ENCODE results near the gene SEC61A2. TPM values are rescaled to one million over a fixed set of nuclear protein-coding genes. Genes with fewer than 3 reads are reported as not detected.

SEC61A2 gene
- total and polyA plus RNA-seq, 2 donors (not counting 3 experiments of a cell fraction or from before 2014, with no cell fraction given), result 7.3 to 7.5 TPM

GRCh38 chr10:12162927-12163326, 33.5 kb downstream of the SEC61A2 start:
- H3K27ac ChIP-seq (ENCODE audit: insufficient read depth, low read depth, low read length), result no peak overlapping the region
- no peaks in the 10 kb centered on the region for H3K27me3 ChIP-seq (ENCODE audit: control insufficient read depth in 2 of 2, insufficient read depth in 2 of 2, low read length in 2 of 2)
- no peaks in the 10 kb centered on the region for H3K9me3 ChIP-seq (replicated peaks; ENCODE audit: control insufficient read depth, insufficient read depth, low read length)
- TF ChIP-seq FOS (IDR thresholded peaks at IDR 0.05; ENCODE audit: borderline replicate concordance, insufficient read depth, low read length) (no peak), POLR2AphosphoS5 (IDR thresholded peaks at IDR 0.05; ENCODE audit: insufficient read depth, low read depth, low read length) (no peak), POLR2A (IDR thresholded peaks at IDR 0.05; ENCODE audit: low read depth, low read length) (no peak), GATA2 (IDR thresholded peaks at IDR 0.05; ENCODE audit: insufficient read depth, insufficient read length, low read depth, low read length) (no peak), MYC (IDR thresholded peaks at IDR 0.05; ENCODE audit: low read depth, low read length) (no peak), EZH2 (IDR thresholded peaks at IDR 0.05; ENCODE audit: borderline replicate concordance, low read depth, low read length, severe bottlenecking) (no peak), JUN (IDR thresholded peaks at IDR 0.05; ENCODE audit: borderline replicate concordance, insufficient read depth, insufficient read length, low read depth) (no peak)
- TF ChIP-seq, protein P1, sequence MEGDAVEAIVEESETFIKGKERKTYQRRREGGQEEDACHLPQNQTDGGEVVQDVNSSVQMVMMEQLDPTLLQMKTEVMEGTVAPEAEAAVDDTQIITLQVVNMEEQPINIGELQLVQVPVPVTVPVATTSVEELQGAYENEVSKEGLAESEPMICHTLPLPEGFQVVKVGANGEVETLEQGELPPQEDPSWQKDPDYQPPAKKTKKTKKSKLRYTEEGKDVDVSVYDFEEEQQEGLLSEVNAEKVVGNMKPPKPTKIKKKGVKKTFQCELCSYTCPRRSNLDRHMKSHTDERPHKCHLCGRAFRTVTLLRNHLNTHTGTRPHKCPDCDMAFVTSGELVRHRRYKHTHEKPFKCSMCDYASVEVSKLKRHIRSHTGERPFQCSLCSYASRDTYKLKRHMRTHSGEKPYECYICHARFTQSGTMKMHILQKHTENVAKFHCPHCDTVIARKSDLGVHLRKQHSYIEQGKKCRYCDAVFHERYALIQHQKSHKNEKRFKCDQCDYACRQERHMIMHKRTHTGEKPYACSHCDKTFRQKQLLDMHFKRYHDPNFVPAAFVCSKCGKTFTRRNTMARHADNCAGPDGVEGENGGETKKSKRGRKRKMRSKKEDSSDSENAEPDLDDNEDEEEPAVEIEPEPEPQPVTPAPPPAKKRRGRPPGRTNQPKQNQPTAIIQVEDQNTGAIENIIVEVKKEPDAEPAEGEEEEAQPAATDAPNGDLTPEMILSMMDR (IDR thresholded peaks at IDR 0.05; ENCODE audit: extremely low read depth in 1 of 2, insufficient read depth in 1 of 2, low read depth in 1 of 2, low read length in 2 of 2), result no peak
- TF ChIP-seq, protein P2, sequence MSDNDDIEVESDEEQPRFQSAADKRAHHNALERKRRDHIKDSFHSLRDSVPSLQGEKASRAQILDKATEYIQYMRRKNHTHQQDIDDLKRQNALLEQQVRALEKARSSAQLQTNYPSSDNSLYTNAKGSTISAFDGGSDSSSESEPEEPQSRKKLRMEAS (IDR thresholded peaks at IDR 0.05; ENCODE audit: insufficient read depth, insufficient read length), result no peak
- intact Hi-C loops (cut with micrococcal nuclease), result no loop called here
- DNase-seq (ENCODE audit: low read depth, low spot score) (no peak), FAIRE-seq (no peak)
- H4K20me1 ChIP-seq (replicated peaks; ENCODE audit: control insufficient read depth, extremely low read depth, insufficient read depth, low read length), result no peaks in the 10 kb centered on the region
- no TSS peak for BruUV-seq (replicated peaks)
- CTCF ChIA-PET, result interaction anchor here (0.7 to 1.4 kb wide), 2 partner anchors 9 to 682 kb away, joined by 3 to 6 read pairs; no protein-coding TSS in a partner anchor
- H3K4me3 ChIP-seq (replicated peaks in 1 of 3; ENCODE audit: insufficient read depth in 1 of 3, low read depth in 1 of 3, low read length in 3 of 3), result no peak overlapping the region
- no peaks in the 10 kb centered on the region for H3K4me1 ChIP-seq (ENCODE audit: control insufficient read depth, extremely low read depth, insufficient read depth, low read length)
- POLR2A ChIA-PET, result no interaction called here
- no peaks in the 10 kb centered on the region for H3K79me2 ChIP-seq (ENCODE audit: control insufficient read depth, insufficient read depth, low read length)
- no peak overlapping the region for H3K4me2 ChIP-seq (ENCODE audit: insufficient read depth, low read length)
- H2AFZ ChIP-seq (ENCODE audit: low read depth, low read length), result no peak overlapping the region
- dilution Hi-C loops (cut with MboI; ENCODE audit: extremely low pct_ligation_motif_present, low sequenced_read_pairs), result no loop called here
- no peaks in the 10 kb centered on the region for H3K9me1 ChIP-seq (replicated peaks; ENCODE audit: control insufficient read depth, extremely low read depth, insufficient read depth, low read length)
- H3K9ac ChIP-seq (replicated peaks; ENCODE audit: extremely low read depth, insufficient read depth, low read length), result no peak overlapping the region
- H3K36me3 ChIP-seq (ENCODE audit: control insufficient read depth in 2 of 2, extremely low read depth in 1 of 2, insufficient read depth in 2 of 2, low read length in 2 of 2), result peaks cover 15 to 17% of the 10 kb centered on the region in 2 experiments

Measured in endothelial cell of umbilical vein (primary cell).